Calu3 (cell line): ENCODE measurements around the gene TSR3. TPM values are rescaled to one million over a fixed set of nuclear protein-coding genes. Genes with fewer than 3 reads are reported as not detected.

Experiments used
- BruUV-seq: library from RNA; stranded (reverse); fragments of 400-500 nt; replicated peaks from 2 replicates; lab custom pipeline; 2021; lab: Mats Ljungman, UMichigan
- CTCF ChIA-PET: fragments of 300-600 bp; sonication (Branson Sonifier 250); formaldehyde crosslinking; loops from one replicate; lab custom pipeline; 2022; ENCODE audit warnings: antibody characterized with exemption; lab: Charles Lee
- DNase-seq: peaks from one replicate; pipeline ENCODE4 v3.0.0; 2022
- H3K27ac Mint-ChIP-seq: one replicate; pipeline ENCODE4 v1.8.0; 2022; ENCODE audit warnings: mixed read lengths; ENCODE audit not compliant: unreplicated experiment
- H3K27me3 Mint-ChIP-seq: one replicate; pipeline ENCODE4 v1.8.0; 2022; ENCODE audit warnings: mixed read lengths; ENCODE audit not compliant: unreplicated experiment
- H3K36me3 Mint-ChIP-seq: one replicate; pipeline ENCODE4 v1.8.0; 2022; ENCODE audit warnings: mild to moderate bottlenecking, moderate library complexity, mixed read lengths; ENCODE audit not compliant: insufficient read depth, unreplicated experiment
- H3K4me1 Mint-ChIP-seq: one replicate; pipeline ENCODE4 v1.8.0; 2022; ENCODE audit warnings: mild to moderate bottlenecking, low read depth, mixed read lengths; ENCODE audit not compliant: unreplicated experiment
- H3K4me3 Mint-ChIP-seq: one replicate; pipeline ENCODE4 v1.8.0; 2022; ENCODE audit warnings: mild to moderate bottlenecking, low read depth, moderate library complexity, mixed read lengths; ENCODE audit not compliant: unreplicated experiment
- H3K9me3 Mint-ChIP-seq: one replicate; pipeline ENCODE4 v1.8.0; 2022; ENCODE audit warnings: low read depth, mixed read lengths; ENCODE audit not compliant: unreplicated experiment
- CTCF ChIP-seq: fragments of 200-600 bp; IDR thresholded peaks from one replicate; pipeline ENCODE4 v1.8.0; 2022; ENCODE audit warnings: antibody characterized with exemption; ENCODE audit not compliant: unreplicated experiment
- intact Hi-C: fragments of 100-400 bp; cut with micrococcal nuclease; formaldehyde crosslinking; loops from one replicate; pipeline ENCODE4 v1.10.0; 2022; ENCODE audit not compliant: unreplicated experiment
- total RNA-seq: library from RNA; stranded (reverse); gene quantifications from 2 replicates; pipeline ENCODE4 v1.2.3, GENCODE V29; 2022

The TSR3 gene
- total RNA-seq, 1 experiment from 2014 or later: 59.4 TPM

GRCh38 chr16:1324286-1324826, 27.3 kb downstream of the TSR3 start:
- CTCF ChIA-PET: no interaction called here
- no peak for TF ChIP-seq CTCF
- peaks cover 75% of the 10 kb centered on the region for H3K36me3 Mint-ChIP-seq

GRCh38 chr16:1323296-1324239, 28.1 kb downstream of the TSR3 start:
- intact Hi-C loops: no loop called here
- no TSS peak for BruUV-seq
- Mint-ChIP-seq H3K36me3 (peaks cover 83% of the 10 kb centered on the region), H3K4me3 (no peak overlapping the region), H3K4me1 (no peaks in the 10 kb centered on the region), H3K27me3 (no peaks in the 10 kb centered on the region), H3K9me3 (no peaks in the 10 kb centered on the region), H3K27ac (no peak overlapping the region)
- CTCF ChIA-PET: no interaction called here
- TF ChIP-seq CTCF: no peak
- DNase-seq: no peak

More at GRCh38 chr16:1324286-1324826, 27.3 kb downstream of the TSR3 start:
- Mint-ChIP-seq H3K27ac (no peak overlapping the region), H3K4me3 (no peak overlapping the region), H3K9me3 (no peaks in the 10 kb centered on the region), H3K4me1 (no peaks in the 10 kb centered on the region), H3K27me3 (no peaks in the 10 kb centered on the region)
- intact Hi-C loops: no loop called here
- BruUV-seq: no TSS peak
- DNase-seq: no peak

DNA sequence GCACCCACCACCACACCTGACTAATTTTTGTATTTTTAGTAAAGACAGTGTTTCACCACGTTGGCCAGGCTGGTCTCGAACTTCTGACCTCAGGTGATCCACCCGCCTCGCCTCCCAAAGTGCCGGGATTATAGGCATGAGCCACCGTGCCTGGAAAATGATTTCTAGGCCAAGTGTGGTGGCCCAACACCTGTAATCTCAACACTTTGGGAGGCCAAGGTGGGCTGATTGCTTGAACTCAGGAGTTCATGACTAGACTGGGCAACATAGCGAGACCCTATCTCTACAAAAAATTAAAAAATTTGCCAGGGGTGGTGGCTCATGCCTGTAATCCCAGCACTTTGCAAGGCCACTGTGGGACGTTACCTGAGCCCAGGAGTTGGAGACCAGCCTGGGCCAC, 29.3 kb downstream of the TSR3 start:
- intact Hi-C loops: no loop called here
- no TSS peak for BruUV-seq
- TF ChIP-seq CTCF: no peak
- Mint-ChIP-seq H3K36me3 (peaks cover 89% of the 10 kb centered on the region), H3K4me1 (no peaks in the 10 kb centered on the region), H3K9me3 (no peaks in the 10 kb centered on the region), H3K27me3 (no peaks in the 10 kb centered on the region), H3K27ac (no peak overlapping the region), H3K4me3 (no peak overlapping the region)
- CTCF ChIA-PET: no interaction called here
- no peak for DNase-seq

DNA sequence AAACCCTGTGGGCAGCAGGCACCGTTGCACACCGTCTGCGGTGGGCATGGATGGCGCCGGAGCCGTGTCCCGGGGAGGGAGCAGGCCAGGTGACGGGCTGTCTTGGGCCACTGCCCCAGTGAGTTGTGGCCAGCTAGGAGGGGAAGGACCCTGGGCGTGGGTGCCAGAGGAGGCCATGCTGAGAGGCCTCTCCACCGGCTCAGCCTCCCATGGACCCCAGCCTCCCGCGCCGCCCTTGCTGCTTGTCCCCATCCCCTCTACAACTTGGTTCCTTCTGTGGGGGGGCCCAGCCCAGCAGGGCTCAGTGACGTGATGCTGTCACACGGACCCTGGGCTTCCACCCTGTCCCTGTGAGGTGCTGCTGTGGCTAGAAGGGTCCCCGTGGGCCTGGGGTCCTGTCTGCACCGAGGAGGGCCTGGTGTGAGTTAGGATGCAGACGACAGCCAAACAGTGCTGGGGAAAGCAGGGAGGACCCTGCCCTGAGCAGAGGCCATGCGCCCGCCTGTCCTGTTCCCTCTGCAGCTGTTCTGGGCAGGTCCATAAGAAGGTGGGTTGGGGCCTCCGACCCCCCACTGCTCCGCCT, 30.9 kb downstream of the TSR3 start:
- Mint-ChIP-seq H3K4me1 (no peaks in the 10 kb centered on the region), H3K27ac (no peak overlapping the region), H3K4me3 (no peak overlapping the region), H3K9me3 (no peaks in the 10 kb centered on the region), H3K27me3 (no peaks in the 10 kb centered on the region), H3K36me3 (peaks cover 92% of the 10 kb centered on the region)
- intact Hi-C loops: no loop called here
- CTCF ChIA-PET: no interaction called here
- no peak for DNase-seq
- BruUV-seq: no TSS peak
- TF ChIP-seq CTCF: no peak
